SK-N-SH (cell line): Measurements from ENCODE around the gene RCN2. TPM values are rescaled to one million over a fixed set of nuclear protein-coding genes. Genes with fewer than 3 reads are reported as not detected.

ENCODE experiments used
- FOSL2 ChIP-seq: IDR thresholded peaks from 2 replicates; pipeline ENCODE4 v1.4.0; 2012; ENCODE audit warnings: low read depth, mild to moderate bottlenecking, moderate library complexity, borderline replicate concordance
- FOXJ3 ChIP-seq: sonication (generic); formaldehyde crosslinking; IDR thresholded peaks from 2 replicates; pipeline ENCODE4 v1.5.1; 2020; ENCODE audit warnings: mild to moderate bottlenecking, missing genetic modification reagents
- GABPA ChIP-seq: IDR thresholded peaks from 2 replicates; pipeline ENCODE4 v1.4.0; 2012; ENCODE audit warnings: low read depth, mild to moderate bottlenecking
- MEF2A ChIP-seq: IDR thresholded peaks from 2 replicates; pipeline ENCODE4 v1.4.0; 2012; ENCODE audit warnings: low read depth, borderline replicate concordance
- PBX3 ChIP-seq: IDR thresholded peaks from 2 replicates; pipeline ENCODE4; 2012
- REST ChIP-seq: IDR thresholded peaks from 2 replicates; pipeline ENCODE4 v1.6.1; 2012; ENCODE audit warnings: mild to moderate bottlenecking, low read depth, low read length, moderate library complexity
- SMC3 ChIP-seq: IDR thresholded peaks from 2 replicates; pipeline ENCODE4 v1.6.1; 2012; ENCODE audit warnings: low read depth, low read length, improper control_type of control experiment
- TAF1 ChIP-seq: IDR thresholded peaks from 2 replicates; pipeline ENCODE4 v1.6.1; 2012; ENCODE audit warnings: low read depth, mild to moderate bottlenecking, low read length, moderate library complexity, borderline replicate concordance
- polyA plus RNA-seq, 3 experiments: library from polyadenylated mRNA; depleted of rRNA; stranded (reverse); fragments of >200 nt; gene quantifications; 2 replicates each; pipeline ENCODE4 v1.2.3, GENCODE V29; 2012
- small RNA-seq, 7 experiments: library from RNA; depleted of rRNA; stranded (forward); fragments of <200 nt; gene quantifications; one replicate each; pipeline ENCODE3, GENCODE V24; 2012

RCN2 gene
- polyA plus RNA-seq, 1 of the 3 experiments (the other 2 are of a cell fraction), result 78.6 TPM

- TF ChIP-seq PBX3 (no peak), FOSL2 (no peak), FOXJ3 (no peak), REST (no peak), MEF2A (no peak), SMC3 (no peak), TAF1 (no peak), GABPA (no peak)
Measured at GRCh38 chr15:77002954-77003912, 71.7 kb downstream of the RCN2 start (continued).

Small RNAs within 50 kb of the gene (small RNA-seq; reads per million reads assigned to genes)
- gene RN7SL278P, result 0 reads per million in 7 experiments

Other genes with a start within 250 kb of the RCN2 start
- 1.8 and 2.5 TPM in 2 replicates for gene SCAPER, start 26.4 kb upstream of the RCN2 start, polyA plus RNA-seq (2012; rRNA removed)
- 0.69 and 1.1 TPM in 2 replicates for gene PSTPIP1, start 63.4 kb downstream of the RCN2 start, polyA plus RNA-seq (2012; rRNA removed)
- gene TSPAN3, start 139.4 kb downstream of the RCN2 start, polyA plus RNA-seq (2012; rRNA removed), result 409 and 600 TPM in 2 replicates